Measurements from ENCODE around the gene MBOAT1.

GRCh38 chr6:20112241-20112640 is 100.0 kb downstream of the MBOAT1 start:
- no peak for TF ChIP-seq RARB (CRISPR knock-in tag; IDR thresholded peaks at IDR 0.05)
- TF ChIP-seq ARNTL (CRISPR knock-in tag; IDR thresholded peaks at IDR 0.05; ENCODE audit: borderline replicate concordance, low read depth), result no peak

Data from SK-N-SH treated with all-trans-retinoic acid at 6 μM for 48 hours (cell line).